Gastrocnemius medialis (tissue), 4 donors: ENCODE data around the gene RAB13. TPM values are rescaled to one million over a fixed set of nuclear protein-coding genes. Genes with fewer than 3 reads are reported as not detected.

Source experiments
- ATAC-seq, 2 donors: fragments of 150-250 bp; one replicate each; pipeline ENCODE4 v1.9.1; 2016
- DNase-seq, 2 donors: peaks; one replicate each; pipeline ENCODE4 v3.0.0-alpha.2; 2019
- H3K27ac ChIP-seq, 4 donors: fragments of 200-600 bp; sonication (generic); 1 replicate in 1 of 4; 2 replicates in 3 of 4; pipeline ENCODE4 v1.5.1; 2016 to 2018; ENCODE audit warnings: mild to moderate bottlenecking in 2 of 4, moderate library complexity in 1 of 4
- H3K27me3 ChIP-seq, 3 donors: fragments of 200-600 bp; sonication (generic) in 2 of 3; 1 replicate in 1 of 3; 2 replicates in 2 of 3; pipeline versions ENCODE4 v1.5.1 to v1.6.0; 2016 to 2019; ENCODE audit warnings: mild to moderate bottlenecking in 1 of 3, moderate library complexity in 1 of 3
- H3K36me3 ChIP-seq, 2 donors: fragments of 200-600 bp; sonication (generic) in 1 of 2; one replicate each; pipeline ENCODE4 v1.5.1; 2017 to 2018
- H3K4me1 ChIP-seq, 2 donors: fragments of 200-600 bp; sonication (generic) in 1 of 2; one replicate each; pipeline ENCODE4 v1.5.1; 2016 to 2017; ENCODE audit warnings: mild to moderate bottlenecking in 2 of 2
- H3K4me3 ChIP-seq, 4 donors: fragments of 200-600 bp; sonication (generic) in 3 of 4; 1 replicate in 1 of 4; 2 replicates in 3 of 4; pipeline ENCODE4 v1.5.1; 2016 to 2019; ENCODE audit warnings: mild to moderate bottlenecking in 2 of 4
- H3K9me3 ChIP-seq, 3 donors: fragments of 200-600 bp; sonication (generic) in 2 of 3; 1 replicate in 1 of 3; 2 replicates in 2 of 3; pipeline ENCODE4 v1.5.1; 2016 to 2019
- POLR2A ChIP-seq, 2 donors: fragments of 450-650 bp; IDR thresholded peaks; one replicate each; pipeline ENCODE4 v1.6.1; 2017; ENCODE audit warnings: antibody characterized with exemption in 2 of 2, mild to moderate bottlenecking in 2 of 2, moderate library complexity in 2 of 2
- in situ Hi-C, 4 donors: fragments of 200-750 bp; cut with MboI; loops; one replicate each; pipeline versions ENCODE4 v1.15.0 to v1.8.0; 2017; ENCODE audit warnings: low sequenced_read_pairs in 4 of 4
- intact Hi-C: fragments of 100-400 bp; cut with DNase I; formaldehyde crosslinking; loops from one replicate; pipeline ENCODE4 v1.15.1; 2023; ENCODE audit warnings: low total_unique reads
- total RNA-seq, 4 donors: library from RNA; depleted of rRNA; stranded (reverse); fragments of >200 nt; gene quantifications; one replicate each; pipeline versions ENCODE4 v1.1.0 to v1.2.3, GENCODE V29; 2016
- TF ChIP-seq, protein P1 (sequence below), 5 experiments: fragments of 450-650 bp in 3 of 5; fragments of 200-600 bp in 2 of 5; sonication (generic) in 2 of 5; IDR thresholded peaks in 4 of 5; conservative IDR thresholded peaks in 1 of 5; 1 replicate in 4 of 5; 2 replicates in 1 of 5; pipeline ENCODE4 v1.5.1; 2016 to 2019; ENCODE audit warnings: antibody characterized with exemption in 5 of 5, mild to moderate bottlenecking in 3 of 5, moderate library complexity in 3 of 5

RAB13 gene
- total RNA-seq, 4 donors from 2014 or later, result 6.4 to 12.3 (median 9.1) TPM

DNA sequence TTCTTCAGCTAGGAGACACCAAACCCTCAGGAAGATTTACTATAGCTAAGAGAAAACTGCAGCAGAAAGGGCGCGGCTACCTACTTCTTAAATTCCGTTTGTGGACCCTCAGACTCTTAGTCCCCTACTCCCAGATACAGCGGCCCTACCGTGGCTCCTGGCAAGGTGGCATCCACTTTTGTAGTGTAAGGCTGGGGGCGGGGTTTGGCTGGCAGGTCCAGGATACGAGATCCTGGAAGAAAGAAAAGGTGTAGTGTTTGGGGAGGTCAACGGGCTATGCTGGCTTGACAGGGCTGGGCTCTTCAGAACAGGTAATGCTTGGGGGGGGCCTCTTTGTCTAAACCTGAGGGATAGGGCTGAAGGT is 18.2 kb downstream of the RAB13 start:
- no peak for ATAC-seq
- Histone ChIP-seq H3K4me3 (peak overlapping the region; percentile 56 to 68 (median 62)), H3K9me3 (no peaks in the 10 kb centered on the region), H3K27ac (peak overlapping the region; percentile 87 to 94 (median 90)), H3K27me3 (no peaks in the 10 kb centered on the region), H3K36me3 (peaks cover 0 to 3% of the 10 kb centered on the region in 2 donors), H3K4me1 (peaks cover 26 to 28% of the 10 kb centered on the region in 2 donors)
- TF ChIP-seq, protein P1, sequence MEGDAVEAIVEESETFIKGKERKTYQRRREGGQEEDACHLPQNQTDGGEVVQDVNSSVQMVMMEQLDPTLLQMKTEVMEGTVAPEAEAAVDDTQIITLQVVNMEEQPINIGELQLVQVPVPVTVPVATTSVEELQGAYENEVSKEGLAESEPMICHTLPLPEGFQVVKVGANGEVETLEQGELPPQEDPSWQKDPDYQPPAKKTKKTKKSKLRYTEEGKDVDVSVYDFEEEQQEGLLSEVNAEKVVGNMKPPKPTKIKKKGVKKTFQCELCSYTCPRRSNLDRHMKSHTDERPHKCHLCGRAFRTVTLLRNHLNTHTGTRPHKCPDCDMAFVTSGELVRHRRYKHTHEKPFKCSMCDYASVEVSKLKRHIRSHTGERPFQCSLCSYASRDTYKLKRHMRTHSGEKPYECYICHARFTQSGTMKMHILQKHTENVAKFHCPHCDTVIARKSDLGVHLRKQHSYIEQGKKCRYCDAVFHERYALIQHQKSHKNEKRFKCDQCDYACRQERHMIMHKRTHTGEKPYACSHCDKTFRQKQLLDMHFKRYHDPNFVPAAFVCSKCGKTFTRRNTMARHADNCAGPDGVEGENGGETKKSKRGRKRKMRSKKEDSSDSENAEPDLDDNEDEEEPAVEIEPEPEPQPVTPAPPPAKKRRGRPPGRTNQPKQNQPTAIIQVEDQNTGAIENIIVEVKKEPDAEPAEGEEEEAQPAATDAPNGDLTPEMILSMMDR (IDR thresholded peaks at IDR 0.05 in 4 of 5, conservative IDR thresholded peaks at IDR 0.05 in 1 of 5), result no peak
- no peak for TF ChIP-seq POLR2A (IDR thresholded peaks at IDR 0.05)
- in situ Hi-C loops (loop anchor here in 1 of 4 donors (10.0 kb wide), 1 partner anchor 293 kb away; the partner anchor contains the start of genes ILF2 and NPR1), intact Hi-C loops (loop anchor here (1.0 kb wide), 1 partner anchor 18 kb away; the partner anchor contains the start of gene RAB13)
- DNase-seq, result peak in 1 of 2 donors; percentile 57

DNA sequence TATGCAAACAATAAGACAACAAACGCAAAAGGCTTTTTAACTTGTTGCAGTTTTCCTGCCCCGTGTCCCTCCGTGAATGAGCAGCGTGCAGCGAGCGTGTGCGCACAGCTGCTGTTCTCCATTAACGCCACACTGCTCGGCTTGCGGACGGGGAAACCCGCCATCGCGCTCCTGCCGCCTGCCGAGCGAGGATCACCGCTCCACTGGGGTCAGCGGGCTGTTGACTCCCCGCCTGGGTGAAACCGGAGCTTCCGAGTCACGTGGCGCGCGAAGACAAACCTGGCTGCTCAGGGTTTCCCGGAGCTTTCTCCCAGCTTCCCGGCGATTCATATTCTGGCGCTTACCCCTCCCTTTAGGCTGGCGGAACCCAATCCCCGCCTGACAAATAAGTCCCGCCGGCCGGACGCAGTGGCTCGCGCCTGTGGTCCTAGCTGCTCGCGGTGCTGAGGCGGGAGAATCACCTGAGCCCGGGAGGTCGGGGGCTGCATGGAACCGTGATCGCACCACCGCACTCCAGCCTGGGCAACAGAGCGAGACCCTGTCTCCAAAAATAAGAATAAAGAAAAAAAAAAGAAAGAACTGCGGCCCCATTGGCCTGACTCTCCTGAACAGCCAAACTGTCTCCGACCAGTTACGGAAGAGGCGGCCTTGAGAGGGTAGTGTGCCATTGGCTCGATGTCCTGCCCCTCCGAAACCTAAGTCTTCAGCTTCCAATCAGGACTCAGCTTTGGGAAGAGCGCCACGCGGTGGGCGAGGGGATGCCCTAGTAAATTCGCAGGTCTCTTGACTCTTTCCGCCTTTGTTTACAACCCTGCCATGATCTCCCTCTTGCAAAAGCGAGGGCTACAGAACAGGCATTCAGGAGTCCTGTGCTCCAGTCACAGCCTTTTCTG is 18.8 kb downstream of the RAB13 start, which contains the start of gene CREB3L4:
CREB3L4 (plus strand) TSS at position 796 of the 893 bp plus-strand sequence. CDS start 624 bp downstream, outside the sequence.
- peak within 1 kb of the TSS; percentile 87 to 94 (median 90) for H3K27ac ChIP-seq
- H3K9me3 ChIP-seq, result no peaks in the 10 kb centered on the region
- TF ChIP-seq, protein P1 (IDR thresholded peaks at IDR 0.05 in 4 of 5, conservative IDR thresholded peaks at IDR 0.05 in 1 of 5), result peak in 4 of 5 experiments; percentile 25 to 51 (median 34)
- peak; percentile 74 to 89 for TF ChIP-seq POLR2A (IDR thresholded peaks at IDR 0.05)
- ATAC-seq (peak; percentile 85 to 90), DNase-seq (peak; percentile 97)
- no peaks in the 10 kb centered on the region for H3K27me3 ChIP-seq
- H3K36me3 ChIP-seq, result no peaks in the 10 kb centered on the region
- intact Hi-C loops, result loop anchor here (1.0 kb wide), 1 partner anchor 19 kb away; the partner anchor contains the start of gene RAB13
- H3K4me3 ChIP-seq, result peak within 1 kb of the TSS; percentile 56 to 68 (median 62)
- peaks cover 29 to 34% of the 10 kb centered on the region in 2 donors for H3K4me1 ChIP-seq
- in situ Hi-C loops, result loop anchor here in 1 of 4 donors (10.0 kb wide), 1 partner anchor 293 kb away; the partner anchor contains the start of genes ILF2 and NPR1

DNA sequence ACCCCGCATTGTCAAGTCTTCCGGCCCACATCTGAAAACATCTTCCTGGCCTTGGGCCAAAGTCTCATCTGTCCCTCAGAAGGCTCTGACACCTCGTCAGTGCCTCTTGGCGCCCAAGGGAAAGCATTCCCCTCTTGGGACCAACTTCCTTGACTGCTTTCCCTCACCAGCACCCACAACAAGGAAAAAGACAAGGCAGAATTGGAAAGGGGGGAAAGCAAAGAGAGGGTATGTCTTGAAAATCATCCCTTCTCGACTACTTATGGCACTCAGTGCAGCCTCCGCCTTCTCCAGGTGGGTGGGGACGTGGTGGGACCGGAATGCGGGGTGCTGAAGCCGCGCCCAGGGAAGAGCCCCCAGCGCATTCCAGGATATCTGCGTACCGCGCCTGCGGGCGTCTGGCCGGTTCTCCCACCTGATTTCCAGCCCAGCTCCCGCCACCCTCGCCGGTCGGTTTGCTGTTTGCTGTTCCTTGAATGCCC is 22.2 kb downstream of the RAB13 start:
- Histone ChIP-seq H3K4me1 (peaks cover 63 to 67% of the 10 kb centered on the region in 2 donors), H3K36me3 (no peaks in the 10 kb centered on the region), H3K4me3 (peak overlapping the region; percentile 61 to 86 (median 80)), H3K27ac (peak overlapping the region; percentile 91 to 98 (median 94)), H3K9me3 (no peaks in the 10 kb centered on the region), H3K27me3 (no peaks in the 10 kb centered on the region)
- in situ Hi-C loops, result loop anchor here in 1 of 4 donors (10.0 kb wide), 1 partner anchor 289 kb away; the partner anchor contains the start of genes ILF2 and NPR1
- no peak for TF ChIP-seq POLR2A (IDR thresholded peaks at IDR 0.05)
- ATAC-seq (no peak), DNase-seq (no peak)
- intact Hi-C loops, result no loop called here

DNA sequence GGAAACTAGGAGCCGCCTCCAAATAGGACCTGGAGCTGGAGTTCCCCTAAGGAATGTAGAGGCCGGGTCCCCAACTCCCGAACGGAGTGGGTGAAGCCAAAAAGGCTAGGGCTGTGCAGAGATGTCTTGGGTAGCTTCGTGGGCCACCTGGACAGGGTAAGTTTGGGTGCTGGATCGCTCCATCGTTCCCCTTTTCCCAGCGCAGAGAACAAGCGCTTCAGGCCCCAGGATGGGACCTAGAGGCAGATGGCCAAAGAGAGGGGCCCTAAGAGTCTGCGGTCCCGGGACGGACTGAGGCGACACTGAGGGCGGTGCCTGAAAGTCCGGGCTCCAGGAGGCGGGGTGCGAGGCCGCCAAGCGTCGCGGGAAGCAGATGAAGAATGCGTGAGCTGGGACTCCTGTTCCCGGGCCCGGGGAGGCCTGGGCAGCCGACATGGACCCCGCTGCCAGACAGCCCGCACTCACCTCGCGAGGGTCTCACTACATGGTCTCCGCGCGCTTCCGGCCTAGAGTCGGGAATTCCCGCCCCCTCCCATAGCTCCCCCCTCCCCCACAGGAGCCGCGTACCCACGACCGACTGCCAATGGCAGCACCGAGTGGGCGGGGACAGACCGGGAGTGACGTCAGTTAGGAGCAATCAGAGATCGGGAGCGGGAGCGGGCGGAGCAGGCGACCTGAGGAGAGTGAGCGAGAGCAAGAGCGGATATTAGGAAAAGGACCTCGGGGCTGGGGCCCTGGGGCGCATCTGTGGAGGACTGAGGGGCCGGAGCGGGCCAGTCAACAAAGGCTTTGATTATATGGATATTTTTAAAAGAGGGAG is 22.9 kb downstream of the RAB13 start, which contains the start of gene SLC39A1:
SLC39A1 (minus strand) TSS at position 508 of the 820 bp plus-strand sequence. CDS start 822 bp downstream, outside the sequence.
- TF ChIP-seq POLR2A (IDR thresholded peaks at IDR 0.05), result peak; percentile 69 to 82
- TF ChIP-seq, protein P1 (IDR thresholded peaks at IDR 0.05 in 4 of 5, conservative IDR thresholded peaks at IDR 0.05 in 1 of 5), result no peak
- in situ Hi-C loops, result loop anchor here in 1 of 4 donors (10.0 kb wide), 1 partner anchor 288 kb away; the partner anchor contains the start of genes ILF2 and NPR1
- peak within 1 kb of the TSS; percentile 91 to 98 (median 94) for H3K27ac ChIP-seq
- DNase-seq (peak; percentile 99), ATAC-seq (peak; percentile 59 to 67)
- intact Hi-C loops, result no loop called here
- peak within 1 kb of the TSS; percentile 61 to 86 (median 80) for H3K4me3 ChIP-seq
- H3K36me3 ChIP-seq, result no peaks in the 10 kb centered on the region
- H3K27me3 ChIP-seq, result no peaks in the 10 kb centered on the region
- H3K9me3 ChIP-seq, result no peaks in the 10 kb centered on the region
- H3K4me1 ChIP-seq, result peaks cover 61 to 64% of the 10 kb centered on the region in 2 donors
